Gastroesophageal sphincter (tissue), 4 donors: ENCODE data around the gene BCAS3. TPM values are rescaled to one million over a fixed set of nuclear protein-coding genes. Genes with fewer than 3 reads are reported as not detected.

Experiments
- ATAC-seq: fragments of 150-250 bp; one replicate; pipeline ENCODE4 v1.9.1; 2016; ENCODE audit warnings: mild to moderate bottlenecking, moderate library complexity
- H3K27ac ChIP-seq, 4 donors: fragments of 200-600 bp; sonication (generic) in 3 of 4; 1 replicate in 3 of 4; 2 replicates in 1 of 4; pipeline ENCODE4 v1.5.1; 2016 to 2019
- H3K27me3 ChIP-seq: fragments of 200-600 bp; sonication (generic); one replicate; pipeline ENCODE4 v1.5.1; 2019
- H3K36me3 ChIP-seq, 2 donors: fragments of 200-600 bp; sonication (generic); one replicate each; pipeline ENCODE4 v1.5.1; 2019; ENCODE audit warnings: control low read depth in 1 of 2
- H3K4me1 ChIP-seq, 3 donors: fragments of 200-600 bp; sonication (generic); 1 replicate in 2 of 3; 2 replicates in 1 of 3; pipeline ENCODE4 v1.5.1; 2016 to 2019; ENCODE audit warnings: control low read depth in 2 of 3
- H3K4me3 ChIP-seq, 2 donors: fragments of 200-600 bp; sonication (generic); one replicate each; pipeline ENCODE4 v1.5.1; 2019; ENCODE audit warnings: mild to moderate bottlenecking in 1 of 2, moderate library complexity in 1 of 2
- H3K9me3 ChIP-seq, 3 donors: fragments of 200-600 bp; sonication (generic); one replicate each; pipeline ENCODE4 v1.5.1; 2017 to 2019; ENCODE audit warnings: control low read depth in 2 of 3
- EP300 ChIP-seq: sonication (generic); formaldehyde crosslinking; IDR thresholded peaks from one replicate; pipeline ENCODE4 v1.6.1; 2017; ENCODE audit warnings: antibody characterized with exemption, mild to moderate bottlenecking
- POLR2A ChIP-seq, 2 donors: fragments of 450-650 bp; IDR thresholded peaks; one replicate each; pipeline ENCODE4 v1.6.1; 2017; ENCODE audit warnings: antibody characterized with exemption in 2 of 2, mild to moderate bottlenecking in 2 of 2, moderate library complexity in 1 of 2
- POLR2AphosphoS5 ChIP-seq: sonication (generic); formaldehyde crosslinking; IDR thresholded peaks from one replicate; pipeline ENCODE4 v1.6.1; 2017; ENCODE audit warnings: antibody characterized with exemption
- WGBS, 2 donors: methylation state at CpG; one replicate each; pipeline ENCODE4 v1.1.5; 2018; ENCODE audit warnings: low coverage in 1 of 2; 5-methylcytosine and 5-hydroxymethylcytosine counted together
- total RNA-seq, 4 donors: library from RNA; depleted of rRNA; stranded (reverse); fragments of >200 nt; gene quantifications; one replicate each; pipeline ENCODE4 v1.1.0, GENCODE V29; 2016
- TF ChIP-seq, protein P1 (sequence below), 4 experiments: fragments of 200-600 bp in 2 of 4; fragments of 450-650 bp in 2 of 4; sonication (generic) in 1 of 4; IDR thresholded peaks; one replicate each; pipeline ENCODE4 v1.5.1; 2017 to 2019; ENCODE audit warnings: antibody characterized with exemption in 4 of 4, mild to moderate bottlenecking in 2 of 4, moderate library complexity in 2 of 4

The BCAS3 gene
- total RNA-seq, 4 donors from 2014 or later: 18.8 to 37.0 (median 34.5) TPM

DNA sequence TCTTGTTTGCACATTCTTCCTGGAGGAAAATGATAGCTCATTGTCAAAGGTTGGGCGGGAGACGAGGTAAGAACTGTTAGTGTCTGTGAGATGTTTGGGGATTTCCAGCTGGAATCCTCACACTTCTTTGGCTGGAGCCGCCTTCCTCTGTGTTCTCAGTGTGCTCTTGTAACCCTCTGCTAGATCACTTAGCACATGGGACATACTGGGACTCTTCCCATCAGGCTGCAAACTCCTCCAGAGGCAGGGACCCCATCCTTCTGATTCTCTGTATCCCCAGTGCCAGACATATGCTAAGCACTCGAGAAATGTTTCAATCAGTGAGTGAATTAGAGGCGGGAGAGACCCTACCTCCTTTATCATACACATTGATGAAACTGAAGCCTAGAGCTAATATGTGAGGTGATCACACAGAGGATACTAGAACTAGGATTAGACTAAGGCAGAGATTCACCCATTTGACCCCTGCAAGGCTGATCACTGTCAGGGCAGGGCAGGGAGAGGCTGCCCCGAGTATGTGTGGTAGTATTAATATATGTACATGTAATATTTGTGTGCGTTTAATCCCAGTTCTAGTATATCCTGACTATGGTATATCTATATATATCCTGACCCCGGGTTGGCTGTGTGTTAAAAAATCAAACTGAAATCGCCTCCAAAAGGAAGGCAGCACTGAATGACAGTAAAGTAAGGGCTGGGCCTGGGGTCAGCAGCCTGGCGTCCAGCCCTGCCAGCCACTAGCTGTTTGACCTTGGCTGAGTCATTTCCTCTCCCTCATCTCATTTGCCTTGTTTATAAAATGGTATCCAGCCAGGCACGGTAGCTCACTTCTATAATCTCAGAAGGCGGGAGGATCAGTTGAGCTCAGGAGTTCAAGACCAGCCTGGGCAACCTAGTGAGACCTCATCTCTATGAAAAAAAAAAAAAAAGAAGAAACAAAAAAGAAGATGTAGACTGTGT lies 646.5 kb downstream of the BCAS3 start:
- H3K27ac ChIP-seq: peak overlapping the region; percentile 54 to 76 (median 72)
- H3K9me3 ChIP-seq: no peaks in the 10 kb centered on the region
- TF ChIP-seq POLR2A (IDR thresholded peaks at IDR 0.05): no peak
- TF ChIP-seq, protein P1, sequence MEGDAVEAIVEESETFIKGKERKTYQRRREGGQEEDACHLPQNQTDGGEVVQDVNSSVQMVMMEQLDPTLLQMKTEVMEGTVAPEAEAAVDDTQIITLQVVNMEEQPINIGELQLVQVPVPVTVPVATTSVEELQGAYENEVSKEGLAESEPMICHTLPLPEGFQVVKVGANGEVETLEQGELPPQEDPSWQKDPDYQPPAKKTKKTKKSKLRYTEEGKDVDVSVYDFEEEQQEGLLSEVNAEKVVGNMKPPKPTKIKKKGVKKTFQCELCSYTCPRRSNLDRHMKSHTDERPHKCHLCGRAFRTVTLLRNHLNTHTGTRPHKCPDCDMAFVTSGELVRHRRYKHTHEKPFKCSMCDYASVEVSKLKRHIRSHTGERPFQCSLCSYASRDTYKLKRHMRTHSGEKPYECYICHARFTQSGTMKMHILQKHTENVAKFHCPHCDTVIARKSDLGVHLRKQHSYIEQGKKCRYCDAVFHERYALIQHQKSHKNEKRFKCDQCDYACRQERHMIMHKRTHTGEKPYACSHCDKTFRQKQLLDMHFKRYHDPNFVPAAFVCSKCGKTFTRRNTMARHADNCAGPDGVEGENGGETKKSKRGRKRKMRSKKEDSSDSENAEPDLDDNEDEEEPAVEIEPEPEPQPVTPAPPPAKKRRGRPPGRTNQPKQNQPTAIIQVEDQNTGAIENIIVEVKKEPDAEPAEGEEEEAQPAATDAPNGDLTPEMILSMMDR (IDR thresholded peaks at IDR 0.05): no peak
- no peak for TF ChIP-seq POLR2AphosphoS5
- no peak for TF ChIP-seq EP300
- no peak overlapping the region for H3K4me3 ChIP-seq
- 52 to 67% methylated on average over 8 to 9 of the region's 12 CpGs for WGBS, 2 donors
- H3K27me3 ChIP-seq: no peaks in the 10 kb centered on the region
- no peaks in the 10 kb centered on the region for H3K36me3 ChIP-seq
- ATAC-seq: peak; percentile 52
- peaks cover 3 to 40% (median 10%) of the 10 kb centered on the region in 3 donors for H3K4me1 ChIP-seq

DNA sequence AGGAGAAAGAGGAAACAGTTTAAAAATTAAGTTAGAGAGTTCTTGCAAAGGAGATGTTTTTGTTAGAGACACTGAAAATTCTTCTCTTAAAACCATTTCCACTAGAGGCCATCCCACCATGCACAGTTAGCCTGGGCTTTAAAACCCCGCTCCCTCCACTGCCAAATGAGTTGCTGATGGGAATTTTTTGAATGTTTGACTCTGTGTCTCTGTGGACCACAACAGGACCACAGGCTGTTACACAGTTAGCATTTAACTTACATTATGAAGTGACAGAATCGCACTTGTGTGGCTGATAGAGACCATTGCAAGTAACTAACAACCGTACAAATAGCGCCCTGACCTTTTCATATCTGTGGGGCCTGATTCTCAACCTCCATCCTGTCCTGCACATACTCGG lies 647.3 kb downstream of the BCAS3 start:
- ATAC-seq: no peak
- WGBS, 2 donors: 40 to 93% methylated on average over 1 to 2 of the region's 5 CpGs
- Histone ChIP-seq H3K4me1 (peaks cover 3 to 40% (median 10%) of the 10 kb centered on the region in 3 donors), H3K27ac (peak overlapping the region in 3 of 4 donors; percentile 39 to 76 (median 40)), H3K27me3 (no peaks in the 10 kb centered on the region), H3K4me3 (no peak overlapping the region), H3K36me3 (no peaks in the 10 kb centered on the region), H3K9me3 (no peaks in the 10 kb centered on the region)
- no peak for TF ChIP-seq POLR2A (IDR thresholded peaks at IDR 0.05)
- TF ChIP-seq POLR2AphosphoS5: no peak
- TF ChIP-seq, protein P1 (IDR thresholded peaks at IDR 0.05): no peak
- TF ChIP-seq EP300: no peak

DNA sequence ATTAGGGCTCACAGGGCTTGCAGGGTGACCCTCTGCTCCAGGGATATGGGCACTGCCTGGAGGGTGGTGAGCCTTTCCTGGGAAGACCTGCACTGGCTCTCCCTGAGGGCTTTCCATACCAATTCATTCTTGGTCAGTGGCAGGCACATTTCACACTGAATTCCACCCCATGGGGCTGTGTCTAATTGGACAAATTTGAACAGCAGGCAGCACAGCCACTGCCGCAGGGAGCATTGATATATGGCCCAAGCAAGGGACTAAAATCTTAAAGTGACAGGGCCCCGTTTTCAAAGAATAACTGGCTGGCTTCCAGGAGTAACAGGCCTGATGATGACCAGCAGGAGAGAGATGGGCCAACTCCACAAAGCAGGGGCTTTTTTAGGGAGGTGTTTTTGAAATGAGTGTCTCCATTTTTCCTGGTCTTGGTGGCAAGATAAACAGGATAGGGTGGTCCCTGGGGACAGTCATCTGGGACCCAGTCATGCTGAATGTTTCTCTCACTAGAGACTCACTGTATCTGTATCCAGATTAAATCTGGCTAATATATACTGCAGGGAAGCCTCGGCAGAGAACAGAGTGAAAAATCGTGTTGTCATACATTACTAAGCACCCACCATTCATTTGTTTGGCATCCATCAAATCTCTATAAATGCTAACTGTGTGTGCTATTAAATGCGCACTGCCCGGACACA lies 647.9 kb downstream of the BCAS3 start:
- H3K27ac ChIP-seq: peak overlapping the region in 3 of 4 donors; percentile 39 to 76 (median 40)
- no peak for ATAC-seq
- H3K36me3 ChIP-seq: no peaks in the 10 kb centered on the region
- 32 to 38% methylated on average over 4 to 6 of the region's 6 CpGs for WGBS, 2 donors
- H3K4me3 ChIP-seq: no peak overlapping the region
- H3K27me3 ChIP-seq: no peaks in the 10 kb centered on the region
- TF ChIP-seq POLR2AphosphoS5: no peak
- TF ChIP-seq EP300: no peak
- TF ChIP-seq POLR2A (IDR thresholded peaks at IDR 0.05): no peak
- TF ChIP-seq, protein P1 (IDR thresholded peaks at IDR 0.05): no peak
- no peaks in the 10 kb centered on the region for H3K9me3 ChIP-seq
- H3K4me1 ChIP-seq: peaks cover 3 to 41% (median 10%) of the 10 kb centered on the region in 3 donors

DNA sequence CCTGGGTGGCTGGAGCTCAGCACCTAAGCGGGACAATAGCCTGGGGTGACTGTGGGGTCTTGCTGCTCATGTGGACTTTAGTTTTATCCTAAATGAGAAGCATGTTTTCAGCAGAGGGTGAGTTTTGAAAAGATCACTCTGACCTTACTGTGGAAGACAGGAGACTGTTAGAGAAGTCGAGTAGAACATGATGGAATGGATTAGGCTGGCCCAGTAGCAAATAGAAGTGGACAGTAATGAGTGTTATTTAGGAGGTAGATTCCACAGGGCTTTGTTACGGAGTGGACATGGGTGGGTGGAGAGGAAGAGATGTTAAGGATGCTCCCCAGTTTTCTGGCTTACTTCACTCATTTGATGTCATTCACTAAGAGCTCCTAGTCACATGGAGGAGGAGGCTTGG lies 648.7 kb downstream of the BCAS3 start:
- TF ChIP-seq, protein P1 (IDR thresholded peaks at IDR 0.05): no peak
- TF ChIP-seq POLR2A (IDR thresholded peaks at IDR 0.05) (no peak), EP300 (no peak), POLR2AphosphoS5 (no peak)
- Histone ChIP-seq H3K9me3 (no peaks in the 10 kb centered on the region), H3K4me3 (no peak overlapping the region), H3K27ac (peak overlapping the region in 3 of 4 donors; percentile 39 to 76 (median 40)), H3K27me3 (no peaks in the 10 kb centered on the region), H3K36me3 (no peaks in the 10 kb centered on the region), H3K4me1 (peaks cover 3 to 49% (median 16%) of the 10 kb centered on the region in 3 donors)
- WGBS, 2 donors: 65 to 71% methylated on average over 1 to 3 of the region's 3 CpGs
- no peak for ATAC-seq
